A673 (cell line): ENCODE measurements around the gene KDM4D. TPM values are rescaled to one million over a fixed set of nuclear protein-coding genes. Genes with fewer than 3 reads are reported as not detected.

ENCODE experiments used
- total RNA-seq: library from RNA; stranded (reverse); gene quantifications from 2 replicates; pipeline ENCODE4 v1.2.3, GENCODE V29; 2021

KDM4D gene
- total RNA-seq, 1 experiment from 2014 or later, result 3.0 TPM

Other genes with a start within 250 kb of the KDM4D start
- 67.8 and 68.5 TPM in 2 replicates for gene AMOTL1, start 205.4 kb upstream of the KDM4D start, total RNA-seq
- gene CWC15, start 153 bp upstream of the KDM4D start, total RNA-seq, result 86.1 and 86.7 TPM in 2 replicates
- not detected in 2 replicates for gene KDM4E, start 51.5 kb downstream of the KDM4D start, total RNA-seq
- gene KDM4F, start 75.7 kb downstream of the KDM4D start, total RNA-seq, result not detected in 2 replicates
- 22.5 and 25.0 TPM in 2 replicates for gene SRSF8, start 93.2 kb downstream of the KDM4D start, total RNA-seq
- 6.1 and 7.3 TPM in 2 replicates for gene ENDOD1, start 116.1 kb downstream of the KDM4D start, total RNA-seq